Middle frontal gyrus (tissue), 1 donor: ENCODE results near the gene COL27A1.

ENCODE experiments used
- DNase-seq: peaks from one replicate; pipeline ENCODE4 v3.0.0-alpha.2; 2015; ENCODE audit warnings: low spot score; ENCODE audit errors: extremely low spot score

Gene COL27A1

GRCh38 chr9:114270120-114270975 is 115.0 kb downstream of the COL27A1 start:
- no peak for DNase-seq

DNA sequence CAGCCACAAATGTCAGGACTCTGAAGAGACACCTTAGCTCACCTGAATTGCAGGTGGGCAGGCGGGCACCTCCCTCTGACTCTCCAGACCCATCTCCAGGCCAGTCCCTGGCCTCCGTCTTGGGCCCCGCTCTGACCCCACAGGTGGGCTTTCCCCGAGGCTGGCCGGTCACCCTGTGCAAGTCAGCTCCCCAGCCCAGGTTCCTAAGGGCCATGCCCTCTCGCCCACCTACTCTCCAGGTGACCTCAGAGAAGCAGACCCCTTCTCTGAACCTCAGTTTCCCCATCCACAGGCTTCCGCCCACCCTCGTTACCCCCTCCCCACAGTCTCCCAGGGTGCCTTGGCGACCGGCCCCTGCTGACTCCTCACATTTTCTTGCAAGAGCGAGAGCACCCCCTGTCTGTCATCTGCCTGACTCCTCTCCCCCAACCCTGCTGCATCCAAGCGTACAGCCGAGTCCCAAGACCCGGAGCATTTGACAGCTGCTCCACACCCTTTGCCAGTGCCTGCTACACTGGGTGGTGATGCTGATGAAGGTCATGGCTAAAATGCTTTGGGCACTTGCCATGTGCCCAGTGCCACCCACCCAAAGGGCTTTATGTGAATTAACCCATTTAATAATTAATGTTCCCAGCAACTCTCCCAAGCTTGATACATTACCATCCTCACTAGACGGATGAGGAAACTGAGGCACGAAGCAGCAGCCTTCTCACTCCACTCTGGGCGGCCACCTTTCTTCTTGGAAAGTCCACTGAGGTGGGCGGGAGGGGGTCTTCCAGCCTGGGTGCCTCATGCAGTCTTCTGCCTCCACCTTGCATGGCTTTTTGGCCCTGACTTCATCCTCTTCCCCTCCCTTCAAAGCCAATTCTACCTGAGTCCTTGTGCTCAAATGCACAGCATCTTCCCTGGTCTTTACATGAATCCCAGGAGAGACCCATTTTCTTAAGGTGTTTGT is 116.5 kb downstream of the COL27A1 start:
- no peak for DNase-seq

- DNase-seq: no peak
Measured at GRCh38 chr9:114272739-114273431, 117.5 kb downstream of the COL27A1 start.

DNA sequence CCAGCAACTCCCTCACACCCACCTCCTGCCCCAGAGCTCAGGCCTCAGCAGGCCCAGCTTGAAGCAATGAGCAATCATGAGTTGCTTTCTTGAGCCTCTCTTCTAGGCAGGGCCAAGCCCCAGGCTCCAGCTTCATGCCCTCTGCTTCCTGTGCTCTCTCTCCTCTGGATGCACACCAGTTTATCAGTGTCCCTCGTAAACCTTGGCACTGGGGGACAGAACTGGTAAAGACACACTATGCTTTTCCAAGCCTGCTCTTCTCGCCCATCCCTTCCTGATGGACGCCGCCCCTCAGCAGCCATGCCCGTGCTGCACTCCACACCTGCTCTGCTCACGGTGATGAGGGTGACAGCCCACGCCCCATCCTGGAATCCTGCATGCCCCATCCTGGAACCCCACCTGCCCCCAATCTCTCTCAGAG is 118.1 kb downstream of the COL27A1 start:
- DNase-seq: no peak

DNA sequence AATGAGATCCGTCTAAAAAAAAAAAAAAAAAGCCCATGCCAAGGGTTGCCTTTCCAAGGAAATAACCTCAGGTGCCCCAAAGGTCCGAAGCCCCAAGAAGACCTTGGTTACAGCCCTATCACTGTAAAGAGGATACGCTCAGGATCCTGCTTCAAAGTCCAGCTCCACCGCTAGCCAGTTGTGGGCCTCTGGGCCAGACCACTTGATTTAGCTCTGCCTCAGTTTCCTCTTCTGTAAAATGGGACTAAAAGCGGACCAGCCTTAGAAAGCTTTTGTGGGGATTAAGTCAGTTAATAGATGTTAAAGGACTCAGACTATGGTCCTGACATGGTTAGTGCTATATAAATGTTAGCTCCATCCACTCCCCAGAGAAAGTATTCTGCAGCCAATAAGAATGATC is 118.9 kb downstream of the COL27A1 start:
- DNase-seq: no peak

GRCh38 chr9:114275246-114276004 is 120.1 kb downstream of the COL27A1 start:
- no peak for DNase-seq

DNA sequence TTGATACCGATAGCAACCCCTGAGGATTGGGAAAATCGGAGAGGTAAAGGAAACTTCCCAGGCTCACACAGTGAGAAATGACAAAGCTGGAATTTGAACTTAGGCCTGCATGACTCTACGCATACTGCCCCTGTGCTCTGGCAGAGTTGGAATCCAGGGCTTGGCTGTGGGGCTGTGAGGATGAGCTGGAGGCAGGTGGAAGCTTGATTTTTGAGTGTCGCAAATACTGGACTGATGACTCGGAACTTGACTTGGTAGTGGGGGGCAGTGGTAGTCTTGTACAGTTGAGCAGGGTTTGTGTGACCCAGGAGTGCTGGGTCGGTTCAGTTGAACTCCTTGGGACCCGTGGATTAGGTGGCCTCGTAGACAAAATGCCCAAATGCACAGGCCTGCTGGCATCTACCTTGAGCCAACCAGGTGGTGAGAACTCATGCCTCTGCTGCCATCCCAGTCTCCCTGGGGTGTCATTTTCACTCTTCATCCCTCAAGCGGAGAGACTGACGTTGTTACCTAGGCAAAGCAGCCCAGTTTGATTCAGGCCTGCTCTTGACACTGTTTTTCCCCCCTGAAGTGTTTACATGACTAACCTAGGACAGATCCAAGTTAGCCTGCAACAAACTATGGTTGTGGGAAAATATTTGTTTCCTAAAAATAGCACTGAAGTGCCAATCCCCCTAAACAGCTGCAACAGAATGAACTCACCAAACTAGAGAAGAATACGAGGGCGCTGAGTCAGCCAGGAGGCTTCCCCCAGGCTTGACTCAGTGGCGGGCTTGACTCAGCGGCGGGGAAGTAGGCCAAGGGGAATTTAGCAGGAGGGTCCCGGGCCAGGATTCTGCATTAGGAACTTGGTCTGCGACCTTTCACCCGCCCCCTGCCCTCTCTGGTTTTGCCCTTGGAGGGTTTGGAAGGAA is 121.8 kb downstream of the COL27A1 start:
- no peak for DNase-seq

- DNase-seq: no peak
Measured at GRCh38 chr9:114278356-114278755, 123.0 kb downstream of the COL27A1 start.

DNA sequence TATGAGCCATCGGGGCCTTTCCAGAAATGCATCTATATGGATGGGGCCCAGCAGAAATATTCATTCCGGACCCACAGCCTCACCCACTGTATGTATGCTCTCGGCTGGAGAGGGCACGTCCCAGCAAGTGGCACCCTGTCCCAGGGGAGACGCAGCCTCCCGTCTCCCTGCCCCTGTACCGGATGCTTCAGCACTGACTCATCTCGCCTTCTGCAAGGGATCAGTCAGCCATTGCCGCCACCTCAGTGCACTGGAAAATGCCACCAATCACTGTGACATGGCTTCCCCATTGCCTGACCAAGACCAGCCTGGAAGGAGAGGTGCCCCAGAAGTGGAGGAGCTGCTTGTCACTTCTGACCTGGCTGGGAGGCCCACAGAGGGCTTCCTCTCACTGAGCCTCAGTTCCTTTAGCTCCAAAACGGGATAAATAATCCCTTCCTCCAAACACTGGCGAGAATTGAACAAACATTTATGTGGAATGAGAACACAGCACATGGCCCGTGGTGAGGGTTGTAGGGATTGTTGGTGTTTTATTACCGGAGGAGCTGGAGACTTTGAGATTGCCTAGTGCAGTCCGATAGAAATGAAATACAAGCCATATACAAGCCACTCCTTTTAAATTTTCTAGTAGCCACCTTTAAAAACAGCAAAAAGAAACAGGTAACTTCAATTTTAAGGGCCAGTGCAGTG is 123.7 kb downstream of the COL27A1 start:
- DNase-seq: no peak

DNA sequence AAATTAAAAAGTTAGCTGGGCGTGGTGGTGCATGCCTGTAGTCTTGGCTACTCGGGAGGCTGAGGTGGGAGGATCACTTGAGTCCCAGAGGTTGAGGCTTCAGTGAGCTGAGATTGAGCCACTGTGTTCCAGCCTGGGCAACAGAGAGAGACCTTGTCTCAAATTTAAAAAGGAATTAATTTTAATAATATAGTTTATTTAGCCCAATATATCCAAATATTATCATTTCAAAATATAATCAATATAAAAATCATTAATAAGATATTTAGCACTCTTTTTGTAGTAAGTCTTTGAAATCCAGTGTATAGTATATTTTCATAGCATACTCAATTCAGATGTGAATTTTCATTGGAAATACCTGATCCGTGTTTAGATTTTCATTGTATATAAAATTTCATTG is 124.4 kb downstream of the COL27A1 start:
- no peak for DNase-seq

DNA sequence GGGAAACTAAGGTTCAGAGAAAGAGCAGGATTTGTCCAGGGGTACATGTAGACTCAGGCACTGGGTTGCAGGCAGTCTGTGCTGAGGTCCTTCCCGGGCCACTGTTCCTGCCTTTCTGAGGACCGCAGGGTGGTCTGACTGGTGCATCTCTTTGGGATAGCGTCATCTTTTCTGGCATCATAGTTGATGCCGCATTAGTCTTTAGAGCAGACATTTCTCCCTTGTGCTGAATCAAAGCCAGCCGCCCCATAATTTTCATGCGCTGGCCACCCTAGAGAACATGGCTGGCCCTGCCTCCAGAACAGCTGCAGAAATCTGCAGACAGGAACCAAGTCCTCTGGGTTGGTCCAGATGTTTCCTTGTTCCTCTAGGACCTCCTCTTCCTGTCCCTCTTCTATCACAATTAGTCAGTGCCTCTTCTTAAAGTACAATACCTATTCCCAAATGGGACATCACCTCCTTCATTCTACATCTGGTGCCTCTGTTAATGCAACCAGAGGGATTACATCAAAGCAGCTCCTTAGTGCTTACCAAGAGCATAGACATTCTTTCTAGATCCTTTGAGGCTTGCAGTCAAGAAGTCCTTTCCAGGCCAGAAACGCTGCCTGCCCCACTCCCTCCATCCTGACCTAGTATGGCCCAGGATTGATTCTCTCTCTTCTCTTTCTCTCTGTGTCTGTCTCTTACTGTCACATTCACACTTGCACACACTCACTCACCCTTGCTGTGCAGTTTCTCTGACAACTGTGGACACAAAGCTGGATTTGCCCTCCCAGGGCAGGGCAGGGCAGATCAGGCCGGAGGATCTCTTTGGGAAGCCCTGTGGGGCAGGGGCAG is 125.5 kb downstream of the COL27A1 start:
- DNase-seq: no peak

GRCh38 chr9:114281473-114282103 is 126.3 kb downstream of the COL27A1 start:
- no peak for DNase-seq

GRCh38 chr9:114282104-114282485 is 126.8 kb downstream of the COL27A1 start:
- no peak for DNase-seq

- DNase-seq: no peak
Measured at GRCh38 chr9:114282507-114282906, 127.2 kb downstream of the COL27A1 start.

DNA sequence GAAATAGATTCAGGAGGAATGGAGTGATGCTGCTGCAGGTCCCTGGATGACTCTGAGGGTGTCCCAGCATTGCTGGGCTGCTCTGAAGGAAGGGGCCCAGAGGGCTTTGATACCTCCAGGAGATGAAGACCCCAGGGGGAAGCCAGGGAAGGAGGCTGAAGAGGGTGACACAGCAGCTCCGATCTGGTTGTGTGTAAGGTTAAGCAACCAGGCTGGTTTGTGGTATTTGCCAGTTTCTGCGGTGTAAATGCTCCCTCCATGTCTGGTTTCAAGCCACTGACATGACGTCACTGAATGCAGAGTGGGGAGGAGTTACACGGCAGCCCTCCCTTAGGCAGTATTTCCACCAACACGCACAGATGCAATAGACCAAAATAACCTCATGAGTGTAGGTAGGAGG is 127.6 kb downstream of the COL27A1 start:
- no peak for DNase-seq

DNA sequence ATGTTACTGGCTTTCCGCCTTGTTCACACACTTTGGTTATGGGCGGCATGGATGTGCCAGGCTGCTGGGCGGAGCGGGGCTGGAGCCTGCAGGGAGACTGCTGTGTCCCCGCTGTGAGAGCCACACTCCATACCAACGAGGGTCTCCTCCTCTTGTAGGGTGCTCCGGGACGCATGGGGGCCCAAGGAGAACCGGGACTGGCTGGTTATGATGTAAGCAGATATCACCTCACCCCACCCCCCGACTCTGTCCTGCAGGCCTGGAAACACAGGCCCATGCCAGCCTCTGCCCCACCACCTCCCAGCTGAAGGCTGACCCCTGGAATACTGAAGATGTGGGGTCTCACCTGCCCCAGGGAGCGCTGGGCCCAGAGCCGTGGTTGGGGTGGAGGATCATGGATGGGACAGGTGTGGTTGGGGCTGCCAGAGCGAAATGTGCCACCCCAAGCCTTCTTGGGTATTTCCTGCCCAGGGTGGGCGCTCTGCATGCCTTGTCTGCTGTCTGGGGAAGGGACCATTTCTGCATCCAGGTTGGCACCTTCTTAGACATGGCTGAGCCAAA is 128.3 kb downstream of the COL27A1 start:
- no peak for DNase-seq

- no peak for DNase-seq
Measured at GRCh38 chr9:114284316-114285060, 129.2 kb downstream of the COL27A1 start.
